Activated naive CD4-positive, alpha-beta T cell (primary cell): ENCODE measurements around the gene ECE1.

Source experiments
- DNase-seq, 4 experiments: peaks; one replicate each; lab custom pipeline; 2025; lab: John Stamatoyannopoulos, UW

The ECE1 gene

DNA sequence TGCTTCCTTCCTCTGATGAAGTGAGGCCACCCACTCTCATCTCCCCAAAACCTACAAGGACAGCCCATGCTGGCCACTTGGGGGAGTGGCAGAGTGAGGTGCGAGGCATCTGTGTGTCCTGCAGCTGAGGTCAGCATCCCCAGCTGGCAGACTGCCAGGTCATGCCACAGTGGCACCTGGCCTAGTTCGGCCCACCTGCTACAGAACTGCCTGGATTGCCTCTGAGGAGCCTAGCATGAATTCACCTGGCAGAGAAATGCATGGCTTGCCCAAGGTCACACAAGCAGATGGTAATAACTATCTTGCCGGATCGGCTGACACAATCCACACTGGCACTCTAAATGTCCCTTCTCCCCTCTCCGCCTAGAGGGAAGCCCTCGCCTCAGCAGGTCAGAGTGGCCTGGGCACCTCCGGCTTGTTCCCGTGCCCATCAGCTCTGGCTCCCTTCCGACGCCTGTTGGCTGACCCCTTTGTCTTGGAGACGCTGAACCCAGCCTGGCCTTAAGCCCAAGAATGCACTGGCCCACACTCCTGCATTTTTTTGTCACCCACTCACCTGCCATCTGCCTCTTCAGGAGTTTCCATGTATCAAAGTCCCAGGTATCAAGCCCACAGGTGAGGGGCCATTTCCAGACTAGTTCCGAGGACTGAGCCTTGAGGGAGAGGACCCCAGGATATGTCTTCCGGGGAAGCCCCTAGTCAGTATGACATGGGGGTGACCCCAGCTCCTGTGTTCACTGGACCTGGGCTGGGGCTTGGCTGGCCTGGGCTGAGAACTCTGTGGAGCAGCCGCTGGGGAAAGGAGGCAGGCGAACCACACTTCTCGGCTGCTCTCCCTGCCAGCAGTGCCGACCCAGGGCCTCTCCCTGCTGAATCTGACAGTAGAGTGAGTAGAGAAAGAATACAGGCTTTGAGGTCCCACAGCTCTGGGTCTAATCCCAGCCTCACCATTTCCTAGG lies 21.7 kb downstream of the ECE1 start:
- no peak for DNase-seq

DNA sequence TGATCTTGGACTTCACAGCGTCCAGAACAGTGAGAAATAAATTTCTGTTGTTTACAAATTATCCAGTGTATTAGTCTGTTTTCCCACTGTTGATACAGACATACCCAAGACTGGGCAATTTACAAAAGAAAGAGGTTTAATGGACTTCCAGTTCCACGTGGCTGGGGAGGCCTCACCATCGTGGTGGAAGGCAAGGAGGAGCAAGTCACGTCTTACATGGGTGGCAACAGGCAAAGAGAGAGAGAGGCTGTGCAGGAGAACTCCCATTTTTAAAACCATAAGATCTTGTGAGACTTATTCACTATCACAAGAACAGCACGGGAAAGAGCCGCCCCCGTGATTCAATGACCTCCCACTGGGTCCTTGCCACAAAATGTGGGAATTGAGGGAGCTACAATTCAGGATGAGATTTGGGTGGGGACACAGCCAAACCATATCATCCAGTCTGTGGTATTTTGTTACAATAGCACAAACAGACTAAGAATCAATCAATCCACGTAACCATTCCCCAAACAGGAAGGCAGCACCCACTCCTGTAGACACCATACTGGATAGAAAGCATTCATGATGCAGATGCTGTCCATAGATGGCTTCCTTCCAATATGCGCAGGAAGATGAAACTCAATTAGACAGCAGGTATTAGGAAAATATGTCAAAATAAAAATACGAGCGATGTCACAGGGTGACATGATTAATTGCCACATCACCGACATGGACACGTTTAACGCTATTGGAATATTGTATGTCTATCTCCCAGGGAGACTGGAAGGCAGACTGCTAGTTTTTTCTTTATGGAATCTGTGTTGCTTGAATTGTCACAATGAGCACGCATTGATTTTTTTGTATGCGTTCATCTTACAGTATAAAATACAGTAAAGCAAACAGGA lies 22.8 kb downstream of the ECE1 start:
- DNase-seq, result no peak

DNA sequence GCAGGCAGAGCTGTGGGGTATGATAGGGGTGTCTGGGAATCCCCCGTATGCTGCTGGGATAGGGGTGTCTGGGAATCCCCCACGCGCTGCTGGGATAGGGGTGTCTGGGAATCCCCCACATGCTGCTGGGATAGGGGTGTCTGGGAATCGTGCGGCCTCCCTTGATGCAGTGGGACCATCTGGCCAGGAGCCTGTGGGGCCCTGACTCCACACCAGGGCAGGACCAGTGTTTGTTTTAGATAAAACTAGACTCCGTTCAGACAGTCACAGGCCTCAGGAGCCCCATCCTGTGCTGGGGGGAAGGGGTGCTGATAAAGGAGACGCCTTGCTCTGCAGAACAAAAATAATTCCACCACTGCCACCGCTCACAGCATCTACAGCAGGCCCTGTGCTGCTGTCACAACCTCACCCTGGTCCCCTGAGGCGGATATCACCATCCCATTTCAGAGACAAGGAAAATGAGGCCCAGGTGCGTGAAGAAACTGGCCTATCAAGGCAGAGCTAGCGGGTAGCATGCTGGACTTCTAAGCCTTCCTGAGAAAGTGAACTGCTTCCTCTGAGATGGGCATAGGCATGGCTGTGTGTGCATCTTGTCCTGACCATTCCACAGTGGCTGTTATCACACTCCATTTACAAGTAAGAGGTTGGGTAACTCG lies 24.0 kb downstream of the ECE1 start:
- DNase-seq, result no peak

DNA sequence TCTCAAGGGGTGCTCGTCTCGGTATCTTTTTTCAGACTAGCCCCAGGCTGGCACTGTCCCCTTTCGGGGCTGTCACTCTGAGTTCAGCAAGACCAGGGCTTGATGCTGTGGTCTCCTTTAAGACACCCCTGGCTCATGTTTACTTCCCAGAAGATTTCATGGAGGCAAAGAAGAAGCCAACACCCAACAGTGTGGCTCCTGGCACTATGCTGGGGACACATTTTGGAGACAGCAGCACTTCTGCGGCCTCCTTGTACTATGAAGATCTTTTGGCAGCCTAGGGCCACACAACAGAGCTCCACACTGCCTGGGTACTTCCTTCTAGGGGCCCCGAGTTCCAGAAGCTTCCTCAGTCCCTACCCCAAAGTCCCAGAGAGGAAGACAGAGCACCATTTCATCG lies 24.6 kb downstream of the ECE1 start:
- DNase-seq, result no peak

DNA sequence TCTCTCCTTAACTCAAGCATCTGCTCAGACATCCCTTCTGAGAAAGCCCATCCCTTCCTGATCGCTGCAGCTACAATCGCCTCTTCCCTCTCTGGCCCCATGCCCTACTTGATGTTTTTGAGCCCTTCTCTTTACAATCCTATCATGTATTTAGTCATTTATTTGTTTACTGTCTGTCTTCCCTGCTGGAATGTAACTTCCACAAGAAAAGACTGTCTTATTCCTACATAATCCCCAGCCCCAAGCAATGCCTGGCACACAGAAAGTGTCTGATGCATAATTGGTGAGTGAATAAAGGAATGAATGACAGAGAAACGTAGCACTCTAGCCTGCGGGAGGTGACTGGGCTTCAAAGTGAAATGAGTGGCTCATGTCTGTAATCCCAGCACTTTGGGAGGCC lies 25.4 kb downstream of the ECE1 start:
- no peak for DNase-seq

DNA sequence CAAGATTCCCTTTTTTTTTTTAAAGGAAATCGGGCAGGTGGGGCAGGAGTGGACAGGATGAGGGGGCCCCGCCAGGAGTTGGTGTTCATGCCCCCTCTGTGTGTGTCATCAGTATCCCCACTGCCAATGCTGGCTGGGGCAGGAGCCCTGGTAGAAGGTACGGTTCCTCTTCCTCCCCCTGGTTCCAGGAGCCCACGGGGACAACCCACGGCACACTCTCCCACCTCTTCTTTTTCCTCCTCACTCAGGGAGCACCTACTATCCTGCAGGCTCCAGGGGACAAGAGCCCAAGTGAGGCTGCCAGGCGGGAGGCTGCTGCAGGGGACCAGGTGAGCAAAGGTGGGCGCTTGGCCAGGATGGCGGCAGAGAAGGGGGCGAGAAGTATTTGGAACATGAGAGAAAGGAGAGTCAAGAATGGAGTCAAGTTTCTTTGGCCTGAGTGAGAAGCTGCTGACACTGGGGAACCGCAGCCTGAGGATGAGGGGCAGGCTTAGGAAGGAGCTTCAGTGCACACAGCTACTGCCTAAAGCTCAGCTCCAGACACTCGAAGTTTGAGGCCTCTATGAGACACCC lies 26.5 kb downstream of the ECE1 start:
- no peak for DNase-seq

DNA sequence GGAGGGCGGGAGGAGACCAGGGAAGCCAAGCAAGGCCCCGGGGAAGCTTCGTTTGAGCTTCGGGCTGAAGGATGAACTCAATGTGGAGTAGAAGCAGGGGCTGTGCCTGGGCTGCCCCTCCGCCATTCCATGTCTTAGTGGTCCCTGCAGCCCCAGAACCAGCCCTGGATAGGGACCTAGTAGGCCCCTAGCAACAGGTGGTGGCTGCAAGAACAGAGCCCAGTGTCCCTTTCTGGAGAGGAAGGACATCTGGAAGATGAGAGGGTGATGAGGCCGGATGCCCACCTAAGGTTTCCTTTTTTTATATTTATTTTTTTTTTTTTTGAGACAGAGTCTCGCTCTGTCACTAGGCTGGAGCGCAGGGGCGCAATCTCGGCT lies 27.2 kb downstream of the ECE1 start:
- no peak for DNase-seq

DNA sequence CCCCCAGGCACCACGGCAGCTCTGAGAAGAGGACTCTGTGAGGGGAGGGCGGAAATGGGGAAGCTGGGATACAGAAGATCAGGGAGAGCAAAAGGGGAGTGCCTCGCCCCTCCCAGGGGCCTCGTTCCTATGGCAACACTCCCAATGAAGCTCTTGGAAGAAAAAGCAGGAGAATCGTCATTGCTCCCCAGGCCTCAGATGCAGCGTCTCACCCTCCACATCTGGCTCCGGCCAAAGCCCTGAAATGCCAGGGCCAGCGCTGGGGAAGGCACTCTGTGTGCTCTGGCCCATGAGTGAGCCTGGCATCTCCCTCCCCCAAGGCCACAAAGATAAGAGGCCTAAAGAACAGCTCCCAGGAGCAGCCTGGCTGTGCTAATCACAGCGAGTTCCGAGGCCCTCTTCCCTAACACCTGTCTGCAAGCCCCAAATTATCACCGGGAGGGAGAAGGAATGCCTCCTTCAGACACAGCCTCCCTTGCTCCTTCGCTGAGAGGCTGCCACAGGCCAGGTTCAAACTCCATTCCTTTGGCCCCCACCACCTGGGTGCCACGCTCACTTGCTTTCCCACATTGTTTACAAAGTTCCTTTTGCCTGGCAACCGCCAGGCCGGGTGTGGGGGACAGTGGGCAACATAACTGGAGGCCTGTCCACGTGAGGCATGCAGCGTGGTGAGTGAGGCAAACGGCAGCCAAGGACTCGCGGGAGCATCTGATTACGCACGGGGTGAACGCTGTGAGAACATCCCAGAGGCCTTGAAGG lies 27.8 kb downstream of the ECE1 start:
- no peak for DNase-seq

DNA sequence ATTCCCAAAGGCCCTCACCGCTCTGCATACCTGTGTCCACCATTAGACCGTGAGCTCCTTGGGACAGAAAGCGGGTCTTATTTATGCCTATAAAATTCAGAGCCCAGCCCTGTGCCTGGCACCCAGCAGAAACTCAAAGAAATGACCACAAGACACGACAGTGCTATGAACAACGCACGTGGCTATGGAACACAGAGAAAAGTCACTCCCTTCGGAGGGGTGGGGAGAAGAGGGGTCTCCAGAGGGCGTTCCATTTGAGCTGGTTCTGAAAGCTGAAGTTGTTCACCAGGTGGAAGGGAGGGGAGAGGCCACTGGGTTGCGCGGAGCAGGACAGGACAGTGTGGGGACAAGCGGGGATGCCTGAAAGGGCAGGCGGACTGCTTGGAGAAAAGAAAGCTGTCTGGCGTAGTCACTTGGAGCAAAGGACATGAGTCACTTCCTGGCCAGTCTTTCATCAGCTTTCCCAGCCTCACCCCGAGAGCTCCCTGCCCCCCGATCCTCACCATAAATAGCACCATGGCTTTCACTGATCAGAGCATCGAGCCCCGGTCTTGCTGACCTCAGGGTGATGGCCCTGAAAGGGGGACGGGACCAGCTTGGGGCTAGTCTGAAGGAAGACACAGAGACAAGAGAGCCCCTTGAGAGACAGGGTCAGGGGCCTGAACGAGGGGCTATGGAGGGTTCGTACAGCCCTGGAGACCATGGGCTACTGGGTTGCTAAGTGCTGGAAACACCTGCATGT lies 28.5 kb downstream of the ECE1 start:
- no peak for DNase-seq

DNA sequence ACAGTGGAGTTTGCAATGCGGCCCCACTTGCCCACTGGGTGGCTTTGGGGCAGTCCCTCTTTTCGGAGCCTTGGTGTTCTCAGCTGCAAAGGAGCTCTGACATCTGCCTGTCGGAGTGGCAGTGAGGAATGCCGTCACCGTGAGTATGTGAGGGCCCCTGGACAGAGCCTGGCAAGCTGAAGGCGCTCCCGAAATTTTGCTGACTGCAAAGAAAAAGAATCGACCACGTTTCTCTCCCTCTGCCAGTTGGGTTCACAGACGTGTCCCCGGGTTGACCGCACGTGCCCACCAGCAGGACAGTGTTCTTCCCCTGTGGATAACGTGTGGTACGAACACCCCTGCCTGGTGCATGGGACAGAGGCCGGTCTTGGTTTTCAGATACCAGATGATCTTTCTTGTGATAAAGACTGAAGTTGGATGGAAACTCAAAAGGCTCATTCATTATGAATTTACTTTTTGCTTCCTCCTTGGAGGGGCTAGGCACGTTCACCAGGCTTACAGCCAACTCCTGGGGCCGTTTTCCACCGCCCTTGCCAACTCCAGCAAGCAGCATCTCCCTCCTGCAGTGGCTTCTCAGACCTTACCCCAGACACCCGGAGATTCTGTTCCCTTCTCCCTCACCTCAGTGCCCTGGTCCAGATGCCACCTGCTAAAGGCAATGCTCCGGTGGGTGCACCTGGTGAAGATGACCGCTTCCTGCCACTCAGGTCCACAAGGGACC lies 29.7 kb downstream of the ECE1 start:
- no peak for DNase-seq

DNA sequence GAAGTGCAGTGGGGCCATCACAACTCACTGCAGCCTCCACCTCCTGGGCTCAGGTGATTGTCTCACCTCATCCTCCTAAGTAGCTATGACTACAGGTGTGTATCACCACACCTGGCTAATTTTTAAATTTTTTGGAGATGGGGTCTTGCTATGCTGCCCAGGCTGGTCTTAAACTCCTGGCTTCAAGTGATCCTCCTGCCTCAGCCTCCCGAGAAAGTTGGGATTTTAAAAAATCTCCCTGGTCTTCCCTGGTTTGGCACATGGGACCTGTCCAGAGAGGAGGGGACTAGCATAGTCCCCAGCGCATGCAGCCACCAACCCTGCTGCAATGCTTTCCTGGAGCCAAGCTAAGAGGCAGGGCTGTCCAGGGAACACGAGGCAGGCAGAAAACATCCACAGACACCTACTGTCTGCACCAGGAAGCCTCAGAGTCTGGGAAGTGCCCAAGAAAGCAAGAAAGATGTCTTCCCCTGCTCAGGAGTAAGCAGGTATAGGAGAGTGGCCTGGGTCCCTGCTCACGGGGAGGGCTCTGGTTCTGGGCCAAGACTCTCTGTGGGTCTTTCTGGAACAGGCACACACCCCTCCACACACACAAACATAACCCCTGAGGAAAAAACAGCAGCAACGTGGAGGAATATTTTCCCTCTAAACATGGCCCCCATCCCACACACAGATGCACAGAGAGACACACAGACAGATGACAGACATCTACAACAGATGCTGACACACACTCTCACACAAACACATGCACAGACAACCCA lies 30.8 kb downstream of the ECE1 start:
- no peak for DNase-seq

DNA sequence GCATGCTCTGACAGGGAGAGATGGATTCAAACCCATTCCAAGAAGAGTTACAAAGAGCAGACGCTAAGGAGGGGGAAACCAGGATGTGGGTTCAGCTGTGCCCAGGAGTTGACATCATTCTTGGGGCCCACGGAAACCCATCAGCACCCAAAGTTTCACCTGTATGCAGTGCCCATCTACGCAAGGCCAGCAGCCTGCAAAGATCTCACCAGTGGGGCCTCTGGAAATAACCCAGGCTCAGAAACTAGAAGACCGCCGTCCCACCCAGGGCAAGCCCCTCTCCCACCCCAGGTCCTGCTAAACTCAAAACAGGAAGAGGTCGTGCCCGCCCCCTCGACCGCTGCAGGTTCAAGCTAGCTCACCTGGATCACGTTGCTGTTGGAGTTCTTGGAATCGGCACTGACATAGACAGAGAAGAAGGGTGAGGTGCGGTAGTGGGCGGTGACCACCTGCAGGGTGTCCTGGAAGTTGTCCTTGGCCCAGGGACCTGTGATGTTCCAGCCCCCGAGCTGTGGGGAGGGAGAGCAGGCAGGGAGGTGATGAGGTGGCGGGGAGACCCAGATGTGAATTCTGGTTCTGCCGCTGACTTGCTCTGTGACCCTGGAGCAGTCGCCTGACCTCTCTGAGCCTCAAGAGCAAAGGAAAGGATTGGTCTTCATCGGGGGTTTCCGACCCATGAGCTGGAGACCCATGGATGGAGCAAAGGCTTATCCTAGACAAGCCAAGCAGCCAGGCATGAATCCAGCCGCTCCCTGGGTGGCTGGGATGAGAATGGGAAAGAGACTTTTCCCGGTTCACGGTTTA lies 31.7 kb downstream of the ECE1 start:
- no peak for DNase-seq

DNA sequence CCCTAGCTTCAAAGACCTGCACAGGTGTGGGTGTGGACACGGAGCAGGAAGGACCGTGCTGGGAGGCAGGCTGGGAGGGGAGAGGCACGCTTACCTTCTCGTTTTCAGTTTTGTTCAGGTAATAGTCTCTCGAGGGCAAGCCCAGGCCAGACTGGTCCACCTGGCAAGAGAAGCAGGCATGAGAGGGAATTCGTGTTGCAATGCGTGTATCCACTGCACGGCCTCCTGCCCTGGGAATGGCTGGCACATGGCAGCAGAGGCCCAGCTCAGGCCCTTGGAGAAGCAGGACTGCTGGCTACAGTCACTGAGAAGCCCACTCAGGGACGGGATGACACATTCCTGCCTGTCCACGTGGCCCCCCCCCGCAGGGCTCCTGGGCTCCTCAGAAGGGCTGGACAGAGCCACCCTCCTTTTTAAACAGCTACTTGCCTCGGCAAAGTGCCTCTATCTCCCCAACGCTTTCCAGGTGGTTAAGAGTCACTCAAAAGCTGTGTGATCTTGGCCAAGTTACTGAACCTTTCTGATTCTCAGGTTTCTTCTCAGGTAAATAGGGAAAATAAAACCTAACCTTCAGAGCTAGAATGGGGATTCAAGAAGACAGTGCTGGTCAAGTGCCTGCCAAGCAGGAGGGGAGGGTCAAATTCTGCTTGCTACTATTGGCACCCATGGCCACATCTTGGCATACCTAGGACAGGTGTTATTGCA lies 32.7 kb downstream of the ECE1 start:
- no peak for DNase-seq

DNA sequence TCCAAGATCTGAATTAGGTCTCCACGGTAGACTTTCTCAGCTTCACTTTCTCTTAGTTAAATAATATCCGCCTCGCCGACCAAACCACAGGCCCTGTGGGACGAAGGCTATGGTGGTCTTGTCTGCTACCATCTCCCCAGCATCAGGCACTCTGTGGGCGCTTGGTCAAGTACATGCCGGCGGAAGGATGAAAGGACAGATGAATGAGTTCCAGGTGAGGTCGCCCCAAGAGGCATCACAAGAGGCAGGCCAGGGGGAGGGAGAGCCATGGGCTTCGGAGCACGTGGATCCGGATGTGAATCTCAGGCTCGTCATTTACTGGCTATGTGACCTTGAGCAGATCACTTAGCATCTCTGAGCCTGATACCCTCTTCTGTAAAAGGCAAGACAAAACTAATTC lies 33.5 kb downstream of the ECE1 start:
- DNase-seq, result no peak

DNA sequence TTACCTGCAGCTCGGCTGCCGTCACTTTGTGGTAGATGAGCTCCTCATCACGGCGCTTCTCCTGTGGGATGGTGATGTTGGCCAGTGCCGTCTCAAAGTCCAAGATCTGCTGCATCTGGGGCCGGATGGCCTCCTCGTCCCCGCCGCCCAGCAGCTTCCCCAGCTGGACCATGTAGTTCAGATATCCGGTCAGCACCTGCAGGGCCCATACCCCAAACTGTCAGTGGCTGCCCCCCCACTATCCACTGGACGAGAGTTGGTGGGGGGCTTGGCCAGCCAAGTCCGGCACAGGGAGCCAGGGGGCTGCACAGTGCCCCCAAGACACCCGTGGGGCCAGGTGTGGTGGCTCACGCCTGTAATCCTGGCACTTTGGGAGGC lies 34.3 kb downstream of the ECE1 start:
- no peak for DNase-seq

DNA sequence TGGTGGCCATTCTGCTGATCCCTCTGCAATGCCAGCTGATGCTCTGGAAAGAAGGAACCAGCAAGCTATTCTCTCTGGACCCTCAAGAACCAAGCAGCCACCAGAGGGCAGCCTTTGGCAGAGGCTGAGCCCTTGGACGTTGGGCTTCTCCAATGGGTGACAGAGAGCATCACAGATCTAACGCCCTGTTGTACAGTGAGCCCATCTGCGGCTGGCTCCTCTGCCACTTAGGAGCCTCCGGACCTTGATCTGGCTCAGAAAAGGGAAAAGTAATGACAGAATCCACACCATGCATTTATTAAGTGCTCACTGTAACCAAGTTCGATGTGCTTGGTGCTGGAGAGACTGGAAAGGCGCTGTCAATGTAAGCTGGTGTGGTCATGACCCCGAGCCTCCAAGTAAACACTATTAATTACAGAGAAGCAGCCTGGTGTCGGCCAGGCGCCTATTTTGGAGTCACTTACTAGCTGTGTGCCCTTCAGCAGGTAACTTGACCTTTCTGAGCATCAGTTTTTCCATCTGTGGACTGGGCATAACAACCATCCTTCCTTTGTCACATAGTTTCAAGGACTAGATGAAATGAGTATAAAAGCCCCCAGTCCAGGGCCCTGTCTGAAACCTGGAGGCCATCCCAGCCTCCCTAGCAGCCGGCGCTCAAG lies 34.9 kb downstream of the ECE1 start:
- peak; percentile 30 to 78 (median 73) for DNase-seq

DNA sequence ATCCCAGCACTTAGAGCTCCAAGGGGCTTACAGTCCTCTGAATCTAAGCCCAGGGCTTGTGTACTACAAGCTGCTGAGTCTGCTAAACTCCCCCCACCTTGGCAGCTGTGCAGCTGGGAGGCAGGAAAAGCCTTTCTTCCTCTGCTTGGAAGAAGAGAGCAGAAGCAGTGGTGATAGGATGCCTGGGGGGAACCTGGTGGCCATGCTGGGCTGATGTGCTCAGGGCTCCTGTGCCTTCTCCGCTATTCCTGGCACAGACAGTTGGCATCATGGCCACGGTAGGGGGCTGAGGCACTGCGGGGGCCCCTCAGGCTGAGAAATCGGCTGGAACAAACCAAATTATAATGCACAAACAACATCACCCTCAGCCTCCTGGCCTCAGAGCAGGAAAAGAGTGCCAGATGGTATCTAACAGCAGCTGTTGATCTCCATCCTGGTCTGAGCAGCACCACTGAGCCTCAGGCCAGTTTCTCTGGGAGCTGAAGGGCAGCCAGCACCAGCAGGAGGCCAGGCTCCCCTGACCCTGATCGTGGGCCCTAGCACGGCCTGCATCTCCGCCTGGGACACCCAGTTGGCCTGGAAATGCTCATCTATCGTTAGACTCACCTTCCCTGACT lies 35.8 kb downstream of the ECE1 start:
- no peak for DNase-seq
